PC-3 (cell line): Measurements from ENCODE around the gene CNOT6L. TPM values are rescaled to one million over a fixed set of nuclear protein-coding genes. Genes with fewer than 3 reads are reported as not detected.

Experiments
- ATAC-seq: fragments of 200-7000 bp; cut with Tn5 transposase; 2 replicates; pipeline ENCODE4 v1.9.1; 2020; ENCODE audit warnings: mild to moderate bottlenecking, moderate library complexity
- BruUV-seq: library from RNA; stranded (reverse); fragments of 400-500 nt; replicated peaks from 2 replicates; lab custom pipeline; 2021; lab: Mats Ljungman, UMichigan
- CTCF ChIA-PET: fragments of 300-600 bp; sonication (Branson Sonifier 250); formaldehyde crosslinking; loops from one replicate; lab custom pipeline; 2022; ENCODE audit warnings: antibody characterized with exemption; lab: Charles Lee
- POLR2A ChIA-PET: fragments of 300-600 bp; sonication (Branson Sonifier 250); formaldehyde crosslinking; loops from one replicate; lab custom pipeline; 2022; ENCODE audit warnings: antibody characterized with exemption; ENCODE audit not compliant: unreplicated experiment; lab: Charles Lee
- DNase-seq: peaks from one replicate; pipeline ENCODE4 v3.0.0-alpha.2; 2015
- H2AFZ ChIP-seq: fragments of 300-600 bp; sonication (generic); 2 replicates; pipeline ENCODE4 v1.6.0; 2016; ENCODE audit warnings: antibody characterized with exemption, low read length
- H3F3A ChIP-seq: fragments of 300-600 bp; sonication (generic); one replicate; pipeline ENCODE4 v1.6.0; 2017; ENCODE audit warnings: antibody characterized with exemption, low read length, control low read depth, mild to moderate bottlenecking; ENCODE audit not compliant: unreplicated experiment
- H3K27ac ChIP-seq: fragments of 300-600 bp; sonication (generic); 2 replicates; pipeline ENCODE4 v1.5.1; 2016; ENCODE audit warnings: mild to moderate bottlenecking, low read length
- H3K27me3 ChIP-seq: fragments of 300-600 bp; sonication (generic); 2 replicates; pipeline ENCODE4 v1.6.1; 2016; ENCODE audit warnings: low read length, mixed read lengths
- H3K36me3 ChIP-seq: fragments of 300-600 bp; sonication (generic); 2 replicates; pipeline ENCODE4 v1.6.1; 2016; ENCODE audit warnings: low read depth, mixed run types, low read length, mixed read lengths
- H3K4me1 ChIP-seq: fragments of 300-600 bp; sonication (generic); 2 replicates; pipeline ENCODE4 v1.5.1; 2016; ENCODE audit warnings: low read length; ENCODE audit not compliant: insufficient read depth
- H3K4me2 ChIP-seq: fragments of 300-600 bp; sonication (generic); 2 replicates; pipeline ENCODE4 v1.6.0; 2016; ENCODE audit warnings: low read length
- H3K4me3 ChIP-seq: fragments of 300-600 bp; sonication (generic); 2 replicates; pipeline ENCODE4 v1.5.1; 2016; ENCODE audit warnings: mild to moderate bottlenecking, low read length, mixed read lengths
- H3K79me2 ChIP-seq: fragments of 300-600 bp; sonication (generic); 2 replicates; pipeline ENCODE4 v1.6.1; 2017; ENCODE audit warnings: low read length, mixed read lengths
- H3K9ac ChIP-seq: fragments of 300-600 bp; sonication (generic); 2 replicates; pipeline ENCODE4 v1.6.0; 2016; ENCODE audit warnings: mild to moderate bottlenecking, low read length
- H3K9me2 ChIP-seq: fragments of 300-600 bp; sonication (generic); replicated peaks from 2 replicates; pipeline ENCODE4 v1.6.1; 2016; ENCODE audit warnings: mixed run types, low read length, mixed read lengths
- H3K9me3 ChIP-seq: fragments of 300-600 bp; sonication (generic); 2 replicates; pipeline ENCODE4 v1.6.1; 2016; ENCODE audit warnings: low read length, mixed read lengths
- H4K20me1 ChIP-seq: fragments of 300-600 bp; sonication (generic); 2 replicates; pipeline ENCODE4 v1.6.1; 2016; ENCODE audit warnings: low read length, mixed read lengths
- EZH2 ChIP-seq: fragments of 300-600 bp; sonication (generic); IDR thresholded peaks from one replicate; pipeline ENCODE4 v1.6.1; 2017; ENCODE audit warnings: antibody characterized with exemption, mild to moderate bottlenecking, low read length; ENCODE audit not compliant: unreplicated experiment
- EZH2phosphoT487 ChIP-seq: fragments of 300-600 bp; sonication (generic); IDR thresholded peaks from 2 replicates; pipeline ENCODE4 v1.6.1; 2018; ENCODE audit warnings: mild to moderate bottlenecking, antibody characterized with exemption, low read length, borderline replicate concordance
- intact Hi-C: fragments of 100-400 bp; cut with micrococcal nuclease; formaldehyde crosslinking; loops from 2 replicates; pipeline ENCODE4 v1.9.0; 2023
- total RNA-seq: library from RNA; depleted of rRNA; stranded (reverse); fragments of >200 nt; gene quantifications from 2 replicates; pipeline ENCODE4 v1.2.3, GENCODE V29; 2014
- TF ChIP-seq, protein P1 (sequence below): fragments of 300-600 bp; sonication (generic); conservative IDR thresholded peaks from 2 replicates; pipeline ENCODE4 v1.5.1; 2017; ENCODE audit warnings: antibody characterized with exemption, low read depth, mild to moderate bottlenecking, low read length

CNOT6L gene
- total RNA-seq, 1 experiment from 2014 or later = 2.6 TPM

DNA sequence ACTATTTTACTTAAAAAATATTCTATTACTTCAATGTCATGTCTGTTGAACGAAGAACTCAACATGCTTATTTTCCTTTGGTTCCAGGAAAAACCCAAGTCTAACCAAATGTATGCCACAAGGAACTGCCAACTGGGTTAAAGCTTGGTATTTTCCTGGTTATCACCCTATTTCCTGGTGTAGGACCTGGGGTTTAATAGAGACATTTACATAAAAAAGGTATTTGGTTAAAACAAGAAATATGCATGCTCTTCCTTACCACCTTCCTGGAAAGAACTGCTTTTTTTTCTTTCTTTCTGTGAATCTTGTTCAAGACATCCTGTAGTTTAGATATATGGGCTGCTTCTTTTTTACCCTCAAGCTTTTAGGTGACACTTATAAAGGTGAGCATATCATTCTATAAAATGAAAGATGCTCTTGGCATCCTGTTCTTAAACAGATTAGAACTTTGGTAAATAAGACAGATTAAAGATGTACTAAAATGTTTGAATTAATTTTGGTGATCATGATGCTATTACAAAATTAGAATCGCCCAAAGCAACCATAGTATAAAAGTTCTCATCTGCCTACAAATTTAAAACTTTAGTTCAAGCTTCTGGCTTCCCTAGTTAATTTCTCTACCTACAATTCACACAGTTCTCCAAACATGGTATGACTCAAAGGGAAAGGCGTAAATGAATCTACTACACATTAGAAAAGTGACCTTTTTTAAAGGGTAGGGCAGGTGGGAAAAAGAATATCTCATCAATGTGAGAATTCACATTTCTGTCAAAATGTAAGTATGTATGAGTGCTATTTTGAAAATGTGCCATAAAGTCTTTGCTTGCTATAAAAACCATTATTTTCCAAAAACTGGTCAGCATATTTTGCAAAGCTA, 103.5 kb downstream of the CNOT6L start:
- Histone ChIP-seq H3K9ac (no peak overlapping the region), H3K36me3 (no peaks in the 10 kb centered on the region), H3K27ac (no peak overlapping the region), H4K20me1 (no peaks in the 10 kb centered on the region), H3K4me3 (no peak overlapping the region), H3K27me3 (no peaks in the 10 kb centered on the region), H3K9me2 (no peaks in the 10 kb centered on the region), H2AFZ (no peak overlapping the region), H3K9me3 (no peaks in the 10 kb centered on the region), H3K79me2 (no peaks in the 10 kb centered on the region), H3F3A (no peaks in the 10 kb centered on the region), H3K4me2 (no peak overlapping the region), H3K4me1 (no peaks in the 10 kb centered on the region)
- intact Hi-C loops = no loop called here
- ATAC-seq (no peak), DNase-seq (no peak)
- BruUV-seq = no TSS peak
- POLR2A ChIA-PET = no interaction called here
- CTCF ChIA-PET = no interaction called here
- no peak for TF ChIP-seq EZH2

DNA sequence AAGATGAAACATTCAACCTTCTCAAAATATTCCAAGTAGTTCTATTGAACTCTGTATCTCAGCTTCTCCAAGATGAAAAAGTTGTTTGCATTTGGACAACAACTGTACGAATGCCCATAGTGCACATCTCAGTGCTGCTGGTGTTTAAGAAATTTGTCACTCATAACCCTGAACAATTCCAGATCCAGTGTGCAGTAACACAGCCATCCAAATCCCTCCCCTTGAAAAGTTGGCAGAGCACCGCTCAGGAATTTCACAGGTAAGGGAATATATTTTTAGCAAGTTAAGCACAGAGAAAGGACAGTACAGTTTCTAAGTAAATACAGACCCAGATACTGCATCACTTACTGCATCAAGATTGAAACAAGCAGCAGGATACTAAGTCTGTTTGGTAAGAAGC, 104.7 kb downstream of the CNOT6L start:
- Histone ChIP-seq H3K4me2 (no peak overlapping the region), H3K36me3 (no peaks in the 10 kb centered on the region), H3K4me1 (no peaks in the 10 kb centered on the region), H2AFZ (no peak overlapping the region), H3K9me2 (no peaks in the 10 kb centered on the region), H3K4me3 (no peak overlapping the region), H3F3A (no peaks in the 10 kb centered on the region), H4K20me1 (no peaks in the 10 kb centered on the region), H3K27ac (no peak overlapping the region), H3K9ac (no peak overlapping the region), H3K9me3 (no peaks in the 10 kb centered on the region), H3K27me3 (no peaks in the 10 kb centered on the region), H3K79me2 (no peaks in the 10 kb centered on the region)
- no TSS peak for BruUV-seq
- POLR2A ChIA-PET = no interaction called here
- intact Hi-C loops = no loop called here
- DNase-seq (no peak), ATAC-seq (no peak)
- CTCF ChIA-PET = no interaction called here
- TF ChIP-seq, protein P1, sequence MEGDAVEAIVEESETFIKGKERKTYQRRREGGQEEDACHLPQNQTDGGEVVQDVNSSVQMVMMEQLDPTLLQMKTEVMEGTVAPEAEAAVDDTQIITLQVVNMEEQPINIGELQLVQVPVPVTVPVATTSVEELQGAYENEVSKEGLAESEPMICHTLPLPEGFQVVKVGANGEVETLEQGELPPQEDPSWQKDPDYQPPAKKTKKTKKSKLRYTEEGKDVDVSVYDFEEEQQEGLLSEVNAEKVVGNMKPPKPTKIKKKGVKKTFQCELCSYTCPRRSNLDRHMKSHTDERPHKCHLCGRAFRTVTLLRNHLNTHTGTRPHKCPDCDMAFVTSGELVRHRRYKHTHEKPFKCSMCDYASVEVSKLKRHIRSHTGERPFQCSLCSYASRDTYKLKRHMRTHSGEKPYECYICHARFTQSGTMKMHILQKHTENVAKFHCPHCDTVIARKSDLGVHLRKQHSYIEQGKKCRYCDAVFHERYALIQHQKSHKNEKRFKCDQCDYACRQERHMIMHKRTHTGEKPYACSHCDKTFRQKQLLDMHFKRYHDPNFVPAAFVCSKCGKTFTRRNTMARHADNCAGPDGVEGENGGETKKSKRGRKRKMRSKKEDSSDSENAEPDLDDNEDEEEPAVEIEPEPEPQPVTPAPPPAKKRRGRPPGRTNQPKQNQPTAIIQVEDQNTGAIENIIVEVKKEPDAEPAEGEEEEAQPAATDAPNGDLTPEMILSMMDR = no peak
- TF ChIP-seq EZH2 = no peak
- TF ChIP-seq EZH2phosphoT487 = no peak

DNA sequence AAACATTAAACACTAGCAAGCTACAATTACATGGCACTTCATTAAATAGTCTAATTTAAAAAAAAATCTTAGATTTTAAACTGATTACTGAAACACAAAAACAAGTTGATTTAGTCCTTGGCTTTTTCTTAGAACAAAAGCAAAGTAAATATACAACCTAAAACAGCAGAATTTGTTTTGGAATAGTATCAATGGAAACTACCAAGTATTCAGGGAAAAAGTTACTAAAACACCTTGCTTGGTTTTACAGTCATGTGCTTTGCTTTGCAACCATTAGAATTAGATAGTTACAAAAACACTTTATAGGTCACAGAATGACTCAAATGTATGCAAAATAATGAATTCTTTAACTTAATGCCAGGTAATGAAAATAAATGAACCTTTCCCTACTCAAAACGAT, 105.3 kb downstream of the CNOT6L start:
- no peak overlapping the region for H3K4me3 ChIP-seq
- CTCF ChIA-PET = no interaction called here
- H3K79me2 ChIP-seq = no peaks in the 10 kb centered on the region
- no peak overlapping the region for H3K27ac ChIP-seq
- no peak overlapping the region for H3K4me2 ChIP-seq
- no peaks in the 10 kb centered on the region for H3K9me3 ChIP-seq
- no peak overlapping the region for H2AFZ ChIP-seq
- no TSS peak for BruUV-seq
- intact Hi-C loops = no loop called here
- POLR2A ChIA-PET = no interaction called here
- H3K36me3 ChIP-seq = no peaks in the 10 kb centered on the region
- H3K4me1 ChIP-seq = no peaks in the 10 kb centered on the region
- no peak overlapping the region for H3K9ac ChIP-seq
- H4K20me1 ChIP-seq = no peaks in the 10 kb centered on the region
- TF ChIP-seq, protein P1 = no peak
- TF ChIP-seq EZH2 (no peak), EZH2phosphoT487 (no peak)
- no peaks in the 10 kb centered on the region for H3K27me3 ChIP-seq
- ATAC-seq (no peak), DNase-seq (no peak)
- no peaks in the 10 kb centered on the region for H3K9me2 ChIP-seq
- no peaks in the 10 kb centered on the region for H3F3A ChIP-seq
